Measurements from ENCODE around the gene STEAP1B.

Gene STEAP1B

GRCh38 chr7:22387583-22387982 lies 112.4 kb downstream of the STEAP1B start:
- H3K36me3 ChIP-seq (ENCODE audit: low read depth): no peaks in the 10 kb centered on the region
- H3K4me3 ChIP-seq (ENCODE audit: severe bottlenecking): no peak overlapping the region
- H3K9me3 ChIP-seq (ENCODE audit: severe bottlenecking): no peaks in the 10 kb centered on the region
- no peak for DNase-seq (ENCODE audit: low spot score)
- H3K27ac ChIP-seq (ENCODE audit: poor library complexity, severe bottlenecking): no peak overlapping the region
- no peak for ATAC-seq (ENCODE audit: low read depth)
- no peak for TF ChIP-seq CTCF (IDR thresholded peaks at IDR 0.05; ENCODE audit: poor library complexity, severe bottlenecking)
- H3K4me1 ChIP-seq (ENCODE audit: insufficient read depth, poor library complexity, severe bottlenecking): no peaks in the 10 kb centered on the region
- H3K27me3 ChIP-seq (ENCODE audit: insufficient read depth, poor library complexity, severe bottlenecking): no peaks in the 10 kb centered on the region

DNA sequence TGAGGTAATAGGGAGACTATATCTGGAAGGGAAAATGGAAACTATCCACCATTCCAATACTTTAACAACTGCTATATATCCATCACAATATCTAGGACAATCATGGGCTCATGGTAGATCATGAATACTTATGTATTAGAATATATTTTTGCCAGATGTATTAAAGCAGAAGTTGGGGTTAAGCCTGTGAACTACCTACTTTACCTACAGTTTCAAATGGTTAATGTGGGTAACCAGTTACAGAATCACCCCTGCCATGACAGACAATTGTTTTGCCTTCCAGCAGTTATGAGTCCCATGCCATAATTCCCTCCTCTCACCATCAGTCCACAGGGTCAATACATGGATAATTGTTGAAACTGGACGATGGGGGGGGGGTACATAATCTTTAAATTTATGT lies 113.1 kb downstream of the STEAP1B start:
- no peaks in the 10 kb centered on the region for H3K27me3 ChIP-seq (ENCODE audit: insufficient read depth, poor library complexity, severe bottlenecking)
- no peaks in the 10 kb centered on the region for H3K9me3 ChIP-seq (ENCODE audit: severe bottlenecking)
- DNase-seq (ENCODE audit: low spot score): no peak
- H3K4me3 ChIP-seq (ENCODE audit: severe bottlenecking): no peak overlapping the region
- H3K27ac ChIP-seq (ENCODE audit: poor library complexity, severe bottlenecking): no peak overlapping the region
- H3K36me3 ChIP-seq (ENCODE audit: low read depth): no peaks in the 10 kb centered on the region
- no peaks in the 10 kb centered on the region for H3K4me1 ChIP-seq (ENCODE audit: insufficient read depth, poor library complexity, severe bottlenecking)
- ATAC-seq (ENCODE audit: low read depth): no peak
- TF ChIP-seq CTCF (IDR thresholded peaks at IDR 0.05; ENCODE audit: poor library complexity, severe bottlenecking): no peak

DNA sequence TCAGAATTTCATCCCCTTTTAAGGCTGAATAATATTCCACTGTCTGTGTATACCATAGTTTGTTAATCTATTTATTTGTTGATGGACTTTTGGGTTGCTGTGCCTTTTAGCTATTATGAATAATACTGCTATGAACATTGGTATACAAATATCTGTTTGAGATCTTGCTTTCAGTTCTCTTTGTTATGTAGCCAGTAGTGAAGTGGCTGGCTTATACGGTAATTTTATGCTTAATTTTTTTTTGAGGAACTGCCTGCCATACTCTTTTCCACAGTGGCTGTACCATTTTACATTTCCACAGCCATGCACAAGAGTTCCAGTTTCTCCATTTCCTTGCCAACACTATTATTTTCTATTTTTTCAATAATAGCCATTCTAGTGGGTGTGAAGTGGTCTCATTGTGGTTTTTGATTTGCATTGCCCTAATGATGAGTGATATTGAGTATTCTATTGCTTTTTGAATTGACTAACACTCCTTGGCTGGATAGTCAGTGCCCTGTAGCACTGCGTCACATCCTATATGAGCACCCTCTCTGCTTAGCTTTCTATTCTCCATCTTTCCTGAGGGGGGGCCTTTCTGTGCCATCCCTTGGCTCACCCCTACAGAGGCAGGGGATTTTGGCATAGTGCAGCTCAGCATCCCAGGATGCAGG lies 113.7 kb downstream of the STEAP1B start:
- no peaks in the 10 kb centered on the region for H3K9me3 ChIP-seq (ENCODE audit: severe bottlenecking)
- ATAC-seq (ENCODE audit: low read depth): no peak
- H3K4me1 ChIP-seq (ENCODE audit: insufficient read depth, poor library complexity, severe bottlenecking): no peaks in the 10 kb centered on the region
- H3K4me3 ChIP-seq (ENCODE audit: severe bottlenecking): no peak overlapping the region
- no peak for TF ChIP-seq CTCF (IDR thresholded peaks at IDR 0.05; ENCODE audit: poor library complexity, severe bottlenecking)
- no peak for DNase-seq (ENCODE audit: low spot score)
- H3K27ac ChIP-seq (ENCODE audit: poor library complexity, severe bottlenecking): no peak overlapping the region
- no peaks in the 10 kb centered on the region for H3K36me3 ChIP-seq (ENCODE audit: low read depth)
- H3K27me3 ChIP-seq (ENCODE audit: insufficient read depth, poor library complexity, severe bottlenecking): no peaks in the 10 kb centered on the region

- ATAC-seq (ENCODE audit: low read depth): no peak
- Histone ChIP-seq H3K4me3 (ENCODE audit: severe bottlenecking) (no peak overlapping the region), H3K27ac (ENCODE audit: poor library complexity, severe bottlenecking) (no peak overlapping the region)
Observed at GRCh38 chr7:22385326-22385725, 114.7 kb downstream of the STEAP1B start.

More at GRCh38 chr7:22385326-22385725, 114.7 kb downstream of the STEAP1B start:
- no peaks in the 10 kb centered on the region for H3K27me3 ChIP-seq (ENCODE audit: insufficient read depth, poor library complexity, severe bottlenecking)
- no peak for TF ChIP-seq CTCF (IDR thresholded peaks at IDR 0.05; ENCODE audit: poor library complexity, severe bottlenecking)
- DNase-seq (ENCODE audit: low spot score): no peak
- no peaks in the 10 kb centered on the region for H3K4me1 ChIP-seq (ENCODE audit: insufficient read depth, poor library complexity, severe bottlenecking)
- no peaks in the 10 kb centered on the region for H3K9me3 ChIP-seq (ENCODE audit: severe bottlenecking)
- no peaks in the 10 kb centered on the region for H3K36me3 ChIP-seq (ENCODE audit: low read depth)

Measured in RWPE2 (cell line).